NCI-H2196 (cell line): ENCODE measurements around the gene DGKE.

Experiments used
- DNase-seq: peaks from one replicate; lab custom pipeline; 2025; ENCODE audit not compliant: unreplicated experiment; lab: John Stamatoyannopoulos, UW

DGKE gene

GRCh38 chr17:56812901-56813388 lies 21.0 kb upstream of the DGKE start:
- no peak for DNase-seq

- no peak for DNase-seq
Observed at GRCh38 chr17:56815711-56816110, 18.2 kb upstream of the DGKE start.

- no peak for DNase-seq
Observed at GRCh38 chr17:56817066-56817465, 16.9 kb upstream of the DGKE start.

DNA sequence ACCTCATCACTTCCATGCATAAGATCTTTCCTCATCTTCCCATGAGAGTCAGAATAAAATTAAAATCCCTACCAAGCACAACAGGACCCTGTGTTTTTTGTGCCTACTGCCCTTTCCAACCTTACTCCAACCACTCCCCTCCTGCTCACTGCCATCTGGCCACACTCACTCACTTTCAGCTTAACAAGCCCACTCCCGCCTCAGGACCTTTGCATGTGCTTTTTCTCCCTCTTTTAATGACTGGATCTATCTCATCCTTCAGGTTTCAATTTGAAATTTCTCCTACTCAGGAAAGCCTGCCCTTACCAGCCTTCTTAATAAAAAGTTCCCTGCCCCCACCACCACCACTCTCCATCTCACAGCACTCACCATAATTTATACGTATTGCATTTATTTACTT lies 14.9 kb upstream of the DGKE start:
- DNase-seq, result no peak

- peak; percentile 86 for DNase-seq
Observed at GRCh38 chr17:56819431-56820145, 14.4 kb upstream of the DGKE start.

GRCh38 chr17:56820207-56820606 lies 13.7 kb upstream of the DGKE start:
- DNase-seq, result no peak

- no peak for DNase-seq
Observed at GRCh38 chr17:56821847-56822534, 12.0 kb upstream of the DGKE start.

- peak; percentile 38 for DNase-seq
Observed at GRCh38 chr17:56822725-56823124, 11.2 kb upstream of the DGKE start.

DNA sequence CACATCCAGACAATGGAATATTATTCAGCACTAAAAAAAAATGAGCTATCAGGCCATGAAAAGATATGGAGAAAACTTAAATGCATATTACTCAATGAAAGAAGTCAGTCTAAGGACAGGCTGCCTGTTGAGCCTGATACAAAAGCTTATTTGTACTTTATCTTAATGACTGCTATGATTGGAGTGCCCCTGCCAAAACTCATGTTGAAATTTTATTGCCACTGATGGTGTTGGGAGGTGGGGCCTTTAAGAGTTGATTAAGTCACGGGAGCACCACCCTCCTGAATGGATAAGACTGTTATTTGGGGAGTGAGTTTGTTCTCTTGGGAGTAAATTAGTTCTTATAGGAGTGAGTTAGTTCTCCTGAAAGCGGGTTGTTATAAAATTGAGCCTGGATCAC lies 10.1 kb upstream of the DGKE start:
- DNase-seq, result no peak

- no peak for DNase-seq
Observed at GRCh38 chr17:56824503-56824902, 9.4 kb upstream of the DGKE start.

DNA sequence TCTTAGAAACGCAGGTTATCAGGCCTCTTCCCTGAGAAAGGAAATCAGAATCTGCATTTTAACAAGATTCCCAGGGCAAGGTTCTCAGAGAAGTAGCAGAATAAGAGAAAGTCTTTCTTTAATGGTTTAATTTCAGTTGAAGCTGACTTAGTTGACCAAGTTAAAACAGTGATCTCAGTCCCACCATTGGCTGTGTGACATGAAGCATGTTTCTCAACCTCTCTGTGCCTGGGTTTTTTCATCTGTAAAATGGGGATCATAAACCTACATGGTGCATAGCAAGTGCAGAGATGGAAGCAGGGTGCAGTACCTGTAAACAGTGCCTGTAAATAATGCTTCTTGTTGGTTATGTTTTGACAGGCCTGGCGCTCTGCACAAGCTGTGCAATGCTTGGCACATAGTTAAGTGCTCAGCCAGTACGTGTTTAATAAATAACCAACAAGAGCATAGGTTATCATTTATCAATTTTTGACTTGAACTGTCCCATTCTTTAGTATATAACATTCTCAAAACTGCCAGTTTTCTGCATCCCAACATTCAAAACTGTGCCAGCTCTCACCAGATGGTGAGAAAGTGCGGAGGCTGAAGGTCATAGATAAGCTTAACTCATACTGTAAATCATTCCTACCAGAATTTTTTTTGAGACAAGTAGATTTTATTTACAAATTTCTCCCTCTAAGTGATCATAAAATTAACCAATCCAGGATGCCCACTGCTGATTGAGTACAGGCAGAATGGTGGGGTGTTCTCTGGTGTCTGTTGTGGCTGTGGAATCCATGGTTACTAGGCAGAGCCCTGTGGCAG lies 7.1 kb upstream of the DGKE start:
- DNase-seq, result no peak

DNA sequence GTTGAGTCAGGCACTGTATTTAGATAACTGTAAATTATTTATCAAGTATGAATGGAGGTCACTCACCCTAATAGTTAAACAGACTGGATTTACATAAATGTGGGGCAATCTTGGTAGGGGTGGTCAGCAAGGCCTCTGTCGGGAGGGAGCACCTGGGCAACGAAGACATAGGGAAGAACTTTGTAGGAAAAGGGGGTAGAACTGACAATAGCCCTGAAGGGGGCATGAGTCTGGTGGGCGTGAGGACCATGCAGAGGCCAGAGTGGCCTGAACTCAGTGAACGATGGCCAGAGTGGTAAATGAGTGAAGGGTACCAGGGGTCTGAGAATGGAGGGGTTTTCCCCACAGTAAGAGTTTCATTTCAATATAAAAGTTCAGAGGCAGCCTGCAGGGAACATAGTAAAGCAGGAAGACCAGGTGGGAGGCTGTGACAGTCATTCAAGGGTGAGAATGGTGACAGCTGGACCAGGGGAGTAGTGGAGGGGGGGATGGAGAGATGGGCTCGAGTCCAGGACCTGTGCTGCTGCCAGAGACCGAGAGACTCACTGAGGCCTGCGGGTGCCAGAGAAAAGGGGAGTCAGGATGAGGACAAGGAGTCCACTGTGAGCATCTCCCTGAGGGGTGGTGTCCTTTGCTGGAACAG lies 3.1 kb upstream of the DGKE start:
- no peak for DNase-seq

- no peak for DNase-seq
Observed at GRCh38 chr17:56831369-56832095, 2.4 kb upstream of the DGKE start.

GRCh38 chr17:56832446-56832845 lies 1.5 kb upstream of the DGKE start:
- DNase-seq, result no peak

DNA sequence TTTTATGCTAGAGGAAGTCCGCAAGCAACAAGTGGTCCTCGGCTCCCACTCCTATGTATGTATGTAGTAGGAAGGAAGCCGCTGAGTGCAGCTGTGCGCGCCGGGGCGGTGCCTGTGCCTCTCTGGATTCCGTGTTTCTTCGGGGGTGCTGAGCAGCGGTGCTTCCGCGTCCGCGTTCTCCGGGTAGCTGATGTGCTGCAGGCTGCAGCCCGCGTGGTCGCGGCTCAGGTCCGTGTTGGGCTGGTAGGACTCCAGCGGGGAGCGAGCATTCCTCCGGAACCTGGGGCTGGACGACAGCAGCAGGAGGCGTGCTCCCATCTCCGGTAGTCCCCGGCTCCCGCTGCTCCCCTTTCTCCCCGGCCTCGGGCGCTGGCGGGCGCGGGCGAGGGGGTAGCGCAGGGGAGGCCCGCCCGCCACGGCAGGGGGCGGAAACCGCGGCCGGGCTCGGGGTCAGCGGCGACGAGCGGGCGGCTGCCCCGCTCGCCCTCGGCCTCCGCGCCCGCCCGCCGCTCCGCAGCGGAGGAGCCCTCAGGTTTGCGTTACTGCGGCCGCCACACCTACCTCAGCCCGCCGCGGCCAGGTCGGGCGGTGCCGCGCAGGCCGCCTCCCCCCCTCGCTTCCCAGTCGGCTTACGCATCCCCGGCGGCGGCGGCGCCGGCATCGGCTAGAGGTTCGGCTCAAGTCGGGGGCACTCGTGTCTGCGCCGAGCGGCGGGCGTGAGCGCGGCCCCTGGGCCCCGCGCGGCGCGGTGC lies 718 bp upstream of the DGKE start:
- DNase-seq, result peak; percentile 91

GRCh38 chr17:56834380-56835263 lies 671 bp downstream of the DGKE start:
- peak; percentile 45 for DNase-seq

DNA sequence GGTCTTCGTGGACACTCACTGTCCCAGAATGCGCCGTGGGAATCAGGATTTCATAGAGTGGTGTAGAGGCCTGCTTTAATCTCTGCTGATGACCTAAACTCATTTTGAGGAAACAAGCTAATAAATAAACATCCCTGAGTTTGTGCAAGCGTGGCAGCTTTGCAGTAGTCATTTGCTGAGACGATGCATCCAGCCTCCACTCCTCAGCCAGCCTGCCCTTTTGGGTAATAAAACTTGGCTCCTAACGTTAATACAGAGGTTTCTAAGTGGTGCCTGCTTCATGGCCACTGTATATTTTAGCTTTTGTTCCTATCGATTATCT lies 1.3 kb downstream of the DGKE start:
- no peak for DNase-seq

- DNase-seq, result no peak
Observed at GRCh38 chr17:56838687-56839086, 4.7 kb downstream of the DGKE start.

GRCh38 chr17:56842577-56842976 lies 8.6 kb downstream of the DGKE start:
- DNase-seq, result no peak
